HK-2 (cell line): ENCODE results near the gene SPI1.

Experiments
- DNase-seq: peaks from one replicate; pipeline ENCODE4 v3.0.0-alpha.2; 2018; ENCODE audit not compliant: unreplicated experiment

SPI1 gene

GRCh38 chr11:47406896-47407745 is 28.8 kb upstream of the SPI1 start:
- no peak for DNase-seq

DNA sequence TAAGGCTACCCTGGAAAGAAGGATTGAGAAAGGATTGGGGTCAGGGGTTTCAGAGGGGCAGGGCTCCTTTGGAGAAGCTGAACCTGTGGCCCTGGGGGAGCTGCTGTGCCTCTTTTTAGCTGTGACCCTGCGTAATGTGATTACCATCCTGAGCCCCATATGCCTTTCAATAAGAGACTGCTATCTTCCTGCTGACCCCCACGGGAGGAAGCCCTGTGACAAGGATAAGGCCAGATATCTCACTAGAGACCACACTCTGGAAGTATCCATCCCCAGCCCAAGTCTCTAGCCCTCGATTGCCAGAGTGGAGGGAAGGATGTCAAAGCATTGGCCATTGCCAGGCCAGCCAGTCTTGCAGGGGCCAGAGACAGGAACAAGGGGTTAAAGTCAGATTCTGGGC is 25.2 kb upstream of the SPI1 start:
- DNase-seq = no peak

- DNase-seq = no peak
These were observed 24.8 kb upstream of the SPI1 start for GRCh38 chr11:47403135-47403534.

- DNase-seq = no peak
These were observed 22.5 kb upstream of the SPI1 start for GRCh38 chr11:47400768-47401279.

- no peak for DNase-seq
These were observed 21.8 kb upstream of the SPI1 start for GRCh38 chr11:47399860-47400767.

DNA sequence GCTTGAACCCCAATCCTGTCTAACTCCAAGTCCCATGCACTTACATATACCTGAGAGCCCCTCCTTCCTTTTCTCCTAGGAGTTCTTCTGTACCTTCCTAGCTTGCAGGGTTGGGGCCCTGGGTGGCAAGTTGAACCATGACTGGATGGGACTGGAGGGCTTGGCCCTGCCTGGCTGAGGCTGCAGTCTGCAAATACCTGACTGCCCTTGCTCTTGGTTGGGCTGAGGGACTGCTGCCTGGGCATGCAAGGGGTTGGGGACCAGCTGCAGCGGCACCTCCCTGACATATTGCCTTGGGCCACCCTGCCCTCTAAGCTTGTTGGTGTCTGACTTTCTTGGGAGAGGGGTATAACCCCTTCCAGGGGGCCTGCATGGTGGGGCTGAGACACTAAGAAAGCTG is 20.2 kb upstream of the SPI1 start:
- DNase-seq = no peak

DNA sequence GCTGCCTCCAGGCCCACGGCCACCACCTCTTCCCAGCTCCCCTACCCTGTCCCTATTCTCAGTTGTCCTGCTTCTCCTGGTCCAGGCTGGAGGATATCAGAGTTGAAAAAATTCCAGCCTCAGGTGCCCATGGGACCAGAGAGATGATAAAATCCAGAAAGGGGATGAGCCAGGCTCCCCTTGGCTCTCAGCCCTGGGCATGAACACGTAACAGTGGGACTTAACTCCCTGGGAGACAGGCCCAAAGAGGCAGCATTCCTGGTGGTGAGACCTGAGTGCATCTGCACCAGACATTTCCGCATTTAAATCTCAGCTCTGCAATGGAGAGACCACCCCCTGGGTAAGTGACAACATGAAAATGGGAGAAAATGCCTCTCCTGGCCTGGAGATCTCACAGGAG is 19.7 kb upstream of the SPI1 start:
- DNase-seq = no peak

GRCh38 chr11:47396049-47396320 is 17.6 kb upstream of the SPI1 start:
- DNase-seq = no peak

- no peak for DNase-seq
These were observed 17.1 kb upstream of the SPI1 start for GRCh38 chr11:47395223-47396048.

DNA sequence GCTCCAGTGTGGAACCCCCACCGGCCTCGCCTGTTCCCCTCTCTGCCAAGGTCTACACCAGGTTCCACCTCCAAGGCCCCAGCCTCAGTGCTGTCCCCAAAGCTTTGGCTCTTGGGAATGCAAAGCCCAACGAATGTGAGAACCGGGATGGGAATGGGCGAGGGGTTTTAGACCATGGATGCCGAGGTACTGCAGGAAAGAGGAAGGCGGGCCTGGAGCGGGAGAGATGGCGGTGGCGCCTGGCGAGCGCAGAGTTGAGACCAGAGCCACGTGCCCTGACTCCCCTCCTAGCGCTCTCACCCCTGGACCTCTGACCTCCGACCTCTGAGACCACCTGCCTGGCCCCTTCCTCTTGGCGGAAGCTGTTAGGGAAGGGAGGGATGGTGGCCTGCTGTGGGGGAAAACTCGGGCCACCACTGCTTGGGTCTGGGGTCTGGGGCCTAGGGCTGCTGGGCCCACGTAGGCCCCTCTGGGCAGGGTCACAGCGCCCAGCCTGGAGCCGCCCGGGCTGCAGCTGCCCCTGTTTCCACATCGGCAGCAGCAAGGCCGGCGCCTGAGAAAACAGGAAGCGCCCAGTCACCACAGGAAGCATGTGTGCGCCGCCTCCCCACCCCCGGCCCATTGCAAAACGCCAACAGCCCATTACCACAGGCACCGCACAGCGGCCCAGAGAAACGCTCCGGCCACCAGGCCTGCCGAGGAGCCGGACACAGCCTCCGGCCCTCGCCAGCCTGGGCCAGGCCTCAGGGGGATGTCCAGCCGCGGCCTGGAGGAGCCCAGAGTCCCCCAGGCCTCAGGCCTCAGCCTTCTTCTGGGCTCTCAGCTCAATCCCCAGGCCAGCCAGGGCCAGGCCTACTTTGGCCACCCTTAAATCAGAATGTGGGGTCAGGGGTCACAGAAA is 16.2 kb upstream of the SPI1 start:
- no peak for DNase-seq

DNA sequence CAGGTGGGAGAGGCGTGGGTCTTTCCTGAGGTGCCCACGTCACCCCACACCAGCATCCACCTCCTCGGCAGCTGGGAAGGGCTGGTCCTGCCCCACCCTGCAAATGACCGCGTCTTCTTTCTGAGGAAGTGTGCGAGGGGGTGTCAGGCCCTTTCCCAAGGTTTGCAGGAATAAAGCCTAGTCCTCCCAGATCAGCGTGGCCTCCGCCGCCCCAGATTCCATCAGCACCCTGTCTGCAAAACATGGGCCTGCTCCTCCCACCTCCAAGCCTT is 15.6 kb upstream of the SPI1 start:
- DNase-seq = no peak

GRCh38 chr11:47393163-47394049 is 15.1 kb upstream of the SPI1 start:
- peak; percentile 46 for DNase-seq

- DNase-seq = no peak
These were observed 14.3 kb upstream of the SPI1 start for GRCh38 chr11:47392546-47393162.

- DNase-seq = no peak
These were observed 13.5 kb upstream of the SPI1 start for GRCh38 chr11:47391711-47392432.

- DNase-seq = no peak
These were observed 12.8 kb upstream of the SPI1 start for GRCh38 chr11:47391077-47391583.

DNA sequence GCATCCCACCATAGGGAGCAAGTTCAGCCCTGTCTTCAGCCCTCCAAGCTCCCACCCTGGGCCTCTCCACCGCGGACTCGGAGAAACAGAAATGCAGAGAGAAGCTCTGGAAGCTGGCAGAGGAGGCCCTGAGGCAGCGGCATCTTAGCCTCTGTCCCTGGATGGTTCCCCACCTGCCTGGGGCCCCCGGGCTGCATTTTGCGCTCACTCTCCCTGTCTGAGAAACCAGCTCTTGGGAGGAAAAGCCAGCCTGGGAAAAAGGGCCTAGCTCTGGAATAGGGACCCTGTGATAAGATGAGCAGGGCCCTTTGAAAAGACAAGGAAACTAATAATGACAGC is 12.0 kb upstream of the SPI1 start:
- DNase-seq = no peak

DNA sequence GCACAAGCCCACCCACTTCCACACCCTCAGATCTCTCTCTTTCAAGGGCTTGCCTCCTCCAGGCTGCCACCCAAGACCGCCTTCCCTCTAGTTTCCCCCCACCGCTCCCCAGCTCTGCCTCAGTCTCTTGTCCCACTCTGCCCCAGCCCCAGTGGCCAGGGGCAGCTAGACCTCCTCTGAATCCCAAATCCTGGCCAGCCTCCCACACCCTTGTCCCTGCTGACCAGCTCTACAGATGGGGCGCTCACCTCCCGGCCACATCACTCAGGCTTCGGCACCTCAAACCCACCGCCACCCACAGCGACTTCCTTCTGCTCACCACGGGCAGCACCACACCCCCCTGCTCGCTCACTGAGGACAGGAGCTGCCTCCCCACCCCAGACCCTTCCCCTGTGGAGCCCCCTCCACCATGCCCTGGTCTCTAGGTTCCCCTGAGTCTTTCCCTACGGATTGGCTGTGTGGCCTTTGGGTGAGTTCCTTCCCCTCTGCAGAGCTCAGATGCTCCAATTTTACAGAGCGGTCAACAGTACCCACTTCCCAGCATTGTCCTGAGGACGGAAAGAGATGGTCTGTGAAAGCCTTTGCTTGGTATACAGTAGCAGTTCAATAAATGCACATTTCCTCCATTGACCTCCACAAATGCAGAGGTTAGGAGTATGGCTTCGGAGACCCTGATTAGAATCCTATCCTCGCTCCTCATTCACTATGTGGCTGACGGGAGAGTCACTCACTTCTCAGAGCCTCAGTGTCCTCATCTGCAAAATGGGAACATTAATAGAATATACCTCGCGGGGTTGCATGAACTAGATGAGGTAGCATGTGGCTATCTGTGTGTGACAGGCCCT is 11.5 kb upstream of the SPI1 start:
- DNase-seq = no peak
